HepG2 (cell line): ENCODE data around the gene SLA2. TPM values are rescaled to one million over a fixed set of nuclear protein-coding genes. Genes with fewer than 3 reads are reported as not detected.

Experiments
- ATAC-seq: fragments of 200-7000 bp; cut with Tn5 transposase; 3 replicates; pipeline ENCODE4 v1.9.1; 2020; ENCODE audit warnings: mild to moderate bottlenecking, moderate library complexity
- BruUV-seq: library from RNA; stranded (reverse); fragments of 400-500 nt; replicated peaks from 2 replicates; lab custom pipeline; 2021; lab: Mats Ljungman, UMichigan
- CTCF ChIA-PET: fragments of 300-600 bp; formaldehyde crosslinking; extraction: SDS; loops from one replicate; lab custom pipeline; 2021; ENCODE audit warnings: low total read pairs, inconsistent platforms, low intra/inter-chr PET ratio; lab: Yijun Ruan, JAX
- POLR2A ChIA-PET: fragments of 350-600 bp; sonication (Branson Sonifier 250); formaldehyde crosslinking; loops from one replicate; lab custom pipeline; 2020; ENCODE audit warnings: antibody characterized with exemption, inconsistent platforms; lab: Yijun Ruan, JAX
- DNase-seq: peaks from one replicate; pipeline ENCODE4 v3.0.0-alpha.2; 2015; ENCODE audit warnings: low spot score
- FAIRE-seq: peaks from 3 replicates; lab custom pipeline; 2011; peaks lifted over from hg19 to GRCh38; lab: Jason Lieb, UNC
- H2AFZ ChIP-seq: one replicate; pipeline ENCODE4 v1.6.1; 2011; ENCODE audit warnings: low read length, inconsistent platforms
- H3K27ac ChIP-seq: fragments of 300-600 bp; 3 replicates; pipeline ENCODE4 v1.8.0; 2011; ENCODE audit warnings: mixed run types, mild to moderate bottlenecking, mixed read lengths, low read length, inconsistent platforms; ENCODE audit not compliant: insufficient read depth; ENCODE audit errors: extremely low read length
- H3K27me3 ChIP-seq, 2 experiments: fragments of 200-600 bp in 1 of 2; 2 replicates in 1 of 2; 3 replicates in 1 of 2; pipeline versions ENCODE4 v1.6.0 to v1.8.0; 2011; ENCODE audit warnings: low read length in 2 of 2, mild to moderate bottlenecking in 2 of 2, moderate library complexity in 2 of 2, inconsistent platforms in 1 of 2; ENCODE audit not compliant: insufficient read depth in 2 of 2, control insufficient read depth in 1 of 2
- H3K36me3 ChIP-seq, 2 experiments: fragments of 200-600 bp in 1 of 2; replicated peaks in 1 of 2; 2 replicates in 1 of 2; 3 replicates in 1 of 2; pipeline versions ENCODE4 v1.5.1 to v1.8.0; 2011; ENCODE audit warnings: low read length in 2 of 2, inconsistent platforms in 1 of 2; ENCODE audit not compliant: insufficient read depth in 2 of 2, control insufficient read depth in 1 of 2
- H3K4me1 ChIP-seq: 2 replicates; pipeline ENCODE4 v1.5.1; 2012; ENCODE audit warnings: low read length, inconsistent platforms; ENCODE audit not compliant: insufficient read depth
- H3K4me2 ChIP-seq: 2 replicates; pipeline ENCODE4 v1.6.0; 2011; ENCODE audit warnings: low read depth, low read length, inconsistent platforms
- H3K4me3 ChIP-seq, 3 experiments: fragments of 200-600 bp in 1 of 3; sonication (generic), shearing (Covaris generic) in 1 of 3; replicated peaks in 1 of 3; 2 replicates each; pipeline ENCODE4 v1.5.1; 2011 to 2016; ENCODE audit warnings: low read length in 3 of 3, inconsistent platforms in 2 of 3, low read depth in 2 of 3, mild to moderate bottlenecking in 2 of 3, control low read depth in 1 of 3, mixed read lengths in 1 of 3; ENCODE audit not compliant: insufficient read depth in 1 of 3
- H3K79me2 ChIP-seq: one replicate; pipeline ENCODE4 v1.6.1; 2011; ENCODE audit warnings: low read length, inconsistent platforms; ENCODE audit not compliant: insufficient read depth
- H3K9ac ChIP-seq: 2 replicates; pipeline ENCODE4 v1.6.0; 2011; ENCODE audit warnings: mild to moderate bottlenecking, low read depth, low read length, inconsistent platforms; ENCODE audit not compliant: insufficient read depth
- H3K9me3 ChIP-seq: 2 replicates; pipeline ENCODE4 v1.5.1; 2012; ENCODE audit warnings: mild to moderate bottlenecking, low read length
- H4K20me1 ChIP-seq: 2 replicates; pipeline ENCODE4 v1.6.0; 2011; ENCODE audit warnings: inconsistent platforms, mild to moderate bottlenecking, low read length, moderate library complexity; ENCODE audit not compliant: insufficient read depth
- DZIP1 ChIP-seq: sonication (generic); formaldehyde crosslinking; IDR thresholded peaks from 2 replicates; pipeline ENCODE4 v1.5.0; 2020; ENCODE audit warnings: mild to moderate bottlenecking, missing genetic modification reagents
- MBNL3 ChIP-seq: fragments of 250-450 bp; sonication (Bioruptor Pico); conservative IDR thresholded peaks from 2 replicates; pipeline ENCODE4 v1.8.0; 2022; ENCODE audit warnings: mild to moderate bottlenecking, inconsistent platforms
- NCOR1 ChIP-seq: fragments of 200-600 bp; sonication (generic); IDR thresholded peaks from 2 replicates; pipeline ENCODE4 v1.7.0; 2017; ENCODE audit warnings: antibody characterized with exemption, low read length, borderline replicate concordance
- PLSCR1 ChIP-seq: sonication (generic); formaldehyde crosslinking; IDR thresholded peaks from 2 replicates; pipeline ENCODE4 v1.5.0; 2020; ENCODE audit warnings: missing genetic modification reagents, mild to moderate bottlenecking, borderline replicate concordance
- ZBTB44 ChIP-seq: sonication (generic); formaldehyde crosslinking; IDR thresholded peaks from 2 replicates; pipeline ENCODE4 v1.4.0; 2020; ENCODE audit warnings: missing genetic modification reagents
- ZNF121 ChIP-seq: sonication (generic); formaldehyde crosslinking; IDR thresholded peaks from 2 replicates; pipeline ENCODE4 v1.5.0; 2020; ENCODE audit warnings: mild to moderate bottlenecking, missing genetic modification reagents
- ZNF234 ChIP-seq: sonication (generic); formaldehyde crosslinking; conservative IDR thresholded peaks from 2 replicates; pipeline ENCODE4 v1.5.1; 2020; ENCODE audit warnings: mild to moderate bottlenecking, missing genetic modification reagents
- ZNF609 ChIP-seq: sonication (generic); formaldehyde crosslinking; IDR thresholded peaks from 2 replicates; pipeline ENCODE4 v1.4.0; 2020; ENCODE audit warnings: mild to moderate bottlenecking, missing genetic modification reagents, borderline replicate concordance
- WGBS: methylation state at CpG from one replicate; pipeline ENCODE4 v1.1.6; 2017; ENCODE audit warnings: low lambda C conversion rate; 5-methylcytosine and 5-hydroxymethylcytosine counted together
- in situ Hi-C: cut with HindIII; loops from 2 replicates; pipeline ENCODE4 v1.10.0; 2017; ENCODE audit warnings: low pct_unique_long_range_greater_than_20kb; ENCODE audit not compliant: extremely low pct_ligation_motif_present
- intact Hi-C: fragments of 100-400 bp; cut with micrococcal nuclease; formaldehyde crosslinking; loops from one replicate; pipeline ENCODE4 v1.10.0; 2022; ENCODE audit not compliant: unreplicated experiment
- polyA plus RNA-seq, 8 experiments: library from polyadenylated mRNA; depleted of rRNA in 3 of 8; stranded (reverse) in 7 of 8; unstranded in 1 of 8; fragments of >200 nt; fragmentation: Illumina TruSeq in 4 of 8; extraction: Trizol in 4 of 8; gene quantifications; 2 replicates each; pipeline versions ENCODE4 v1.2.1 to v1.2.3, GENCODE V29; 2011 to 2016; ENCODE audit warnings: low read depth in 4 of 8, missing spikeins in 1 of 8, mixed read lengths in 1 of 8; ENCODE audit not compliant: insufficient read depth in 1 of 8
- total RNA-seq, 5 experiments: library from RNA; depleted of rRNA; stranded (reverse); fragments of >200 nt; fragmentation: Illumina TruSeq; extraction: Trizol; gene quantifications; 2 replicates each; pipeline ENCODE4 v1.2.3, GENCODE V29; 2016; ENCODE audit warnings: low read depth in 1 of 5

The SLA2 gene
- total and polyA plus RNA-seq, 2 of the 13 experiments (the other 11 are each of a cell fraction or from before 2014, with no cell fraction given): 1.6 to 3.6 TPM

- TF ChIP-seq DZIP1 (CRISPR knock-in tag): no peak
- TF ChIP-seq ZNF234 (CRISPR knock-in tag): peak; percentile 94
- TF ChIP-seq PLSCR1 (CRISPR knock-in tag): 0 out of 2 replicates have a peak, but pooled peaks have one; percentile 30
Measured at GRCh38 chr20:36574366-36575135, 71.4 kb downstream of the SLA2 start (continued).

- no peaks in the 10 kb centered on the region for H3K9me3 ChIP-seq
- peaks cover 29% of the 10 kb centered on the region for H4K20me1 ChIP-seq
- ATAC-seq (peak; percentile 6), DNase-seq (peak; percentile 48), FAIRE-seq (no peak)
- intact Hi-C loops: loop anchor here (1.0 to 10.0 kb wide), 3 partner anchors 17 to 109 kb away; partner anchors contain the start of gene RAB5IF
- WGBS: 2% methylated on average over 15 of the region's 53 CpGs
- H3K36me3 ChIP-seq: peaks cover 5 to 6% of the 10 kb centered on the region in 2 experiments
- in situ Hi-C loops: no loop called here
- peak overlapping the region; percentile 89 for H3K27ac ChIP-seq
- peak overlapping the region; percentile 92 for H3K9ac ChIP-seq
- peaks cover 45% of the 10 kb centered on the region for H3K4me1 ChIP-seq
- ChIA-PET POLR2A (interaction anchor here (0.8 to 9.0 kb wide), 14 partner anchors 11 to 832 kb away, joined by 3 to 167 read pairs (median 5); partner anchors contain the start of genes DSN1, RAB5IF, RBM39 and SCAND1), CTCF (interaction anchor here (1.1 to 1.7 kb wide), 2 partner anchors 10 to 19 kb away, joined by 3 to 10 read pairs; no protein-coding TSS in a partner anchor)
- H3K4me3 ChIP-seq: peak overlapping the region; percentile 81 to 86 (median 86)
- no TSS peak for BruUV-seq
- peaks cover 49% of the 10 kb centered on the region for H3K79me2 ChIP-seq
- no peak overlapping the region for H2AFZ ChIP-seq
- peak overlapping the region; percentile 63 for H3K4me2 ChIP-seq
- H3K27me3 ChIP-seq: no peaks in the 10 kb centered on the region; a peak in 1 of 5 replicates
- TF ChIP-seq ZNF609 (CRISPR knock-in tag): peak; percentile 36
- 0 out of 2 replicates have a peak, but pooled peaks have one; percentile 17 for TF ChIP-seq NCOR1
- TF ChIP-seq ZNF121 (CRISPR knock-in tag): 0 out of 2 replicates have a peak, but pooled peaks have one; percentile 16
- TF ChIP-seq MBNL3 (CRISPR knock-in tag): no peak
- 0 out of 2 replicates have a peak, but pooled peaks have one; percentile 18 for TF ChIP-seq ZBTB44 (CRISPR knock-in tag)
Measured at GRCh38 chr20:36573798-36574365, 72.1 kb downstream of the SLA2 start.
